Fibroblast of lung (primary cell): ENCODE measurements around the gene PHLDB3.

Experiments
- CTCF ChIP-seq, 2 donors: IDR thresholded peaks in 1 of 2; conservative IDR thresholded peaks in 1 of 2; 1 replicate in 1 of 2; 2 replicates in 1 of 2; pipeline ENCODE4 v1.5.1; 2011 to 2012; ENCODE audit warnings: low read length in 2 of 2, control low read depth in 1 of 2, inconsistent platforms in 1 of 2, low read depth in 1 of 2, mild to moderate bottlenecking in 1 of 2
- EZH2 ChIP-seq: IDR thresholded peaks from 2 replicates; pipeline ENCODE4 v1.5.1; 2012; ENCODE audit warnings: low read length, control low read depth, mild to moderate bottlenecking; ENCODE audit errors: missing control alignments

DNA sequence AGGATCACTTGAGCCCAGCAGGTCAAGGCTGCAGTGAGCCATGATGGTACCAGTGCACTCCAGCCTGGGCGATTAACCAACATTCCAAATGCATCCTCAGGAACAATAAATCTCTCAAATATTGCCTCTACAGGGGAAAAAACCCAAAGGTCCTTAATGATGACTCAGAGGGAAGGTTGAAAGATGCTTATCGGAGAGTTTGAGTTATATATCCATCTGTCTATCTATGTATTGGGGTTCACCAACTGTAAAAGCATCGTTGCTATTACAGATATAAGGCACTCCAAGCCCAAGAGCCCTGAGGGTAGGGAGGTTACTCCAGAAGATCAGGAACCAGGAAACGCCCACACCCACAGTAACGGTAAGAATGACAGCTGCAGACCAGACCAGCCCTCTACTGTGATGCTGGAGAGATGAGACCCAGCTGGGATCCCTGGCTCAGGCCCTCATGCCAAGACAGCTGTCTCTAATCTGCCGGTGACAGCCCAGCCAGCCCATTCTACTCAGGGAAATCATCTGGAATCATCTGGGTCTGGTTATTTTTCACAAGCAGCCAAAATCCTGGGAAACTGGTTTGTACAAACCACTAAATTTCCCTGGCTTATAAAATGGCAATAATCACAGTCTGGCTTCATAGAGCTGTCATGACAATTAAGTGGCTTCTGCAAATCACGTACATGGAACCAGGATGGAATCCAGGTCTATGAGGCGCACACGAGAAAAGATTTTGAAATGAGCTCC, 66.1 kb downstream of the PHLDB3 start:
- TF ChIP-seq CTCF (conservative IDR thresholded peaks at IDR 0.05 in 1 of 2, IDR thresholded peaks at IDR 0.05 in 1 of 2; ENCODE audit: low read depth in 1 of 2, low read length in 2 of 2) (no peak), EZH2 (no peak)
